Neutrophil (primary cell): ENCODE data around the gene KTN1.

ENCODE experiments used
- H3K27ac ChIP-seq: fragments of 200-600 bp; sonication (generic); 2 replicates; pipeline ENCODE4 v1.5.1; 2016; ENCODE audit warnings: mild to moderate bottlenecking, moderate library complexity
- H3K27me3 ChIP-seq: fragments of 200-600 bp; sonication (generic); 2 replicates; pipeline ENCODE4 v1.6.0; 2016; ENCODE audit warnings: mild to moderate bottlenecking
- H3K36me3 ChIP-seq: fragments of 200-600 bp; sonication (generic); 2 replicates; pipeline ENCODE4 v1.5.1; 2017
- H3K4me1 ChIP-seq, 2 experiments: fragments of 200-600 bp in 1 of 2; sonication (generic) in 1 of 2; 1 replicate in 1 of 2; 2 replicates in 1 of 2; pipeline versions ENCODE4 v1.5.1 to v1.6.1; 2013 to 2016; ENCODE audit warnings: low read depth in 1 of 2, low read length in 1 of 2, mild to moderate bottlenecking in 1 of 2, moderate library complexity in 1 of 2; ENCODE audit not compliant: control insufficient read depth in 1 of 2, insufficient read depth in 1 of 2
- H3K4me3 ChIP-seq, 2 experiments: fragments of 200-600 bp in 1 of 2; sonication (generic) in 1 of 2; 1 replicate in 1 of 2; 2 replicates in 1 of 2; pipeline ENCODE4 v1.5.1; 2013 to 2016; ENCODE audit warnings: low read depth in 1 of 2, low read length in 1 of 2, mild to moderate bottlenecking in 1 of 2, moderate library complexity in 1 of 2
- H3K9me3 ChIP-seq: fragments of 200-600 bp; sonication (generic); 2 replicates; pipeline ENCODE4 v1.5.1; 2016
- TF ChIP-seq, protein P1 (sequence below): fragments of 200-600 bp; sonication (generic); IDR thresholded peaks from 2 replicates; pipeline ENCODE4 v1.5.1; 2016; ENCODE audit warnings: antibody characterized with exemption

KTN1 gene

DNA sequence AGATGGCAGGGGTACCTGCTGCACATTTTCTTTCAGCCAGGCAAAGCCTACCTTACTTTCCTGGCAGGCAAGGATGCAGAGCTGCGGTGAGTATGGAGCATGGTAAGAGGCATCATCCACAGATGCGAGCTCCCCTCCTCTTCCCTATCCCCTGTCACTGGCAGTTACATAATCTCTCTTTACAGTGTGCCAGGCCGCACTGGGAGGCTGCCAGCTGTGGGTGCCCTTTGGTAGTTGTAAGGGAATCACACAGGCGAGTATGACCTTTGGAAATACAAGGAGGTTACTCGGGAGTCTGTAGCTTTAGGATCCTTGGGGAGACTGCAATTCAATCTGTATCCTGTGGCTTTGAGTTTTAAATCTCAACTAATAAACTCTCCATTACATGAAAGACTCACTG is 132.5 kb downstream of the KTN1 start:
- Histone ChIP-seq H3K27me3 (no peaks in the 10 kb centered on the region), H3K27ac (no peak overlapping the region), H3K9me3 (no peaks in the 10 kb centered on the region), H3K4me1 (peaks cover 9 to 13% of the 10 kb centered on the region in 2 experiments), H3K4me3 (no peak overlapping the region), H3K36me3 (no peaks in the 10 kb centered on the region)
- TF ChIP-seq, protein P1, sequence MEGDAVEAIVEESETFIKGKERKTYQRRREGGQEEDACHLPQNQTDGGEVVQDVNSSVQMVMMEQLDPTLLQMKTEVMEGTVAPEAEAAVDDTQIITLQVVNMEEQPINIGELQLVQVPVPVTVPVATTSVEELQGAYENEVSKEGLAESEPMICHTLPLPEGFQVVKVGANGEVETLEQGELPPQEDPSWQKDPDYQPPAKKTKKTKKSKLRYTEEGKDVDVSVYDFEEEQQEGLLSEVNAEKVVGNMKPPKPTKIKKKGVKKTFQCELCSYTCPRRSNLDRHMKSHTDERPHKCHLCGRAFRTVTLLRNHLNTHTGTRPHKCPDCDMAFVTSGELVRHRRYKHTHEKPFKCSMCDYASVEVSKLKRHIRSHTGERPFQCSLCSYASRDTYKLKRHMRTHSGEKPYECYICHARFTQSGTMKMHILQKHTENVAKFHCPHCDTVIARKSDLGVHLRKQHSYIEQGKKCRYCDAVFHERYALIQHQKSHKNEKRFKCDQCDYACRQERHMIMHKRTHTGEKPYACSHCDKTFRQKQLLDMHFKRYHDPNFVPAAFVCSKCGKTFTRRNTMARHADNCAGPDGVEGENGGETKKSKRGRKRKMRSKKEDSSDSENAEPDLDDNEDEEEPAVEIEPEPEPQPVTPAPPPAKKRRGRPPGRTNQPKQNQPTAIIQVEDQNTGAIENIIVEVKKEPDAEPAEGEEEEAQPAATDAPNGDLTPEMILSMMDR = no peak

- TF ChIP-seq, protein P1 = no peak
- no peak overlapping the region for H3K4me3 ChIP-seq
- H3K9me3 ChIP-seq = no peaks in the 10 kb centered on the region
- no peaks in the 10 kb centered on the region for H3K27me3 ChIP-seq
- no peaks in the 10 kb centered on the region for H3K36me3 ChIP-seq
- no peak overlapping the region for H3K27ac ChIP-seq
- H3K4me1 ChIP-seq = peaks cover 9 to 13% of the 10 kb centered on the region in 2 experiments
These were observed 133.5 kb downstream of the KTN1 start for GRCh38 chr14:55713486-55713885.

DNA sequence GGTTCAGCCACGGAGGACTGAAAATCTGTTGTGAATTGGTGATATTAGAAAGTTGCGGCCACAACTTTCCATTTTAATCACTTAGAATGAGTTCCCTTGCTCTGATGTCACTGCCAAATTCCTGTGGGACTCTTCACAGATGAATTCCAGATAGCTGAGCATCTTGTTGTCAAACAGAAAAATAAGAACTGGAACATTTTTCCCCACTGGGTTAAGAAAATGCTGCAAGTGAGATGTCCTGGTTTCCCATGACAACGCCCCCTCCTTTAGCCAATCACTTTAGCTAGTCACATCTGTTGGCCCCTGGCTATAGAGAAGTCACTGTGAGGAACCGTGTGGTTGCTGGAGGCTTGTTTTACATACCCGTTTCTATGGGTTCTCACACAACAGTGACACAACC is 135.9 kb downstream of the KTN1 start:
- Histone ChIP-seq H3K4me3 (no peak overlapping the region), H3K27me3 (no peaks in the 10 kb centered on the region), H3K36me3 (no peaks in the 10 kb centered on the region), H3K9me3 (no peaks in the 10 kb centered on the region), H3K27ac (no peak overlapping the region), H3K4me1 (peaks cover 9 to 13% of the 10 kb centered on the region in 2 experiments)
- TF ChIP-seq, protein P1 = no peak

GRCh38 chr14:55717621-55718020 is 137.6 kb downstream of the KTN1 start:
- Histone ChIP-seq H3K27ac (no peak overlapping the region), H3K4me3 (no peak overlapping the region), H3K36me3 (no peaks in the 10 kb centered on the region), H3K4me1 (peaks cover 9 to 13% of the 10 kb centered on the region in 2 experiments), H3K9me3 (no peaks in the 10 kb centered on the region), H3K27me3 (no peaks in the 10 kb centered on the region)
- TF ChIP-seq, protein P1 = no peak

- H3K4me1 ChIP-seq = peaks cover 4% of the 10 kb centered on the region in 2 experiments
- TF ChIP-seq, protein P1 = no peak
- H3K27me3 ChIP-seq = no peaks in the 10 kb centered on the region
- no peaks in the 10 kb centered on the region for H3K9me3 ChIP-seq
- no peak overlapping the region for H3K4me3 ChIP-seq
- H3K27ac ChIP-seq = no peak overlapping the region
- no peaks in the 10 kb centered on the region for H3K36me3 ChIP-seq
These were observed 138.5 kb downstream of the KTN1 start for GRCh38 chr14:55718551-55718950.

DNA sequence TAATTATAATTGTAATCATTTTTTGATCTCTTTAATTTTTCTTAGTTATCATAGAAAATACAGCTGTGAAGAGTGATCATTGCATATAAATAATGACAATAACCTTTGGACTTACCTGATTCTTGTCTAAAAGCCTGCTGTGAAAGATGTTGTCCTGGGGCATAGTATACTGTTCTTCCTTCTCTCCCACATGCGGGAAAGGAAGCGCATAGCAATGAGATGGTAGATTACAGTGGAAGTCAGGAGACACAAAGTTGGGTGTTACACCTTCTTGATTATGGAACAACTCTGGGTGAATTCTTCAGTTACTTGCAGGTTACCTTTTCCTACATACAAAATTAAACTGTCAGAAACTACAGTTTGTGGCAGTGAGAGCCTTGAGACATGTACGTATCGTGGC is 140.8 kb downstream of the KTN1 start:
- H3K36me3 ChIP-seq = no peaks in the 10 kb centered on the region
- no peaks in the 10 kb centered on the region for H3K27me3 ChIP-seq
- H3K4me3 ChIP-seq = no peak overlapping the region
- H3K9me3 ChIP-seq = no peaks in the 10 kb centered on the region
- no peak overlapping the region for H3K27ac ChIP-seq
- TF ChIP-seq, protein P1 = no peak
- no peaks in the 10 kb centered on the region for H3K4me1 ChIP-seq
